ENCODE measurements around the gene GPHN. TPM values are rescaled to one million over a fixed set of nuclear protein-coding genes. Genes with fewer than 3 reads are reported as not detected.
"Not testable (repeated sequence)": the region's sequence is repeated elsewhere in the genome, so short reads cannot be mapped to it uniquely, and the experiment has no call there.

Gene GPHN
- total and polyA plus RNA-seq, 2 of the 4 experiments (the other 2 are of a cell fraction) = 8.0 to 8.1 TPM

DNA sequence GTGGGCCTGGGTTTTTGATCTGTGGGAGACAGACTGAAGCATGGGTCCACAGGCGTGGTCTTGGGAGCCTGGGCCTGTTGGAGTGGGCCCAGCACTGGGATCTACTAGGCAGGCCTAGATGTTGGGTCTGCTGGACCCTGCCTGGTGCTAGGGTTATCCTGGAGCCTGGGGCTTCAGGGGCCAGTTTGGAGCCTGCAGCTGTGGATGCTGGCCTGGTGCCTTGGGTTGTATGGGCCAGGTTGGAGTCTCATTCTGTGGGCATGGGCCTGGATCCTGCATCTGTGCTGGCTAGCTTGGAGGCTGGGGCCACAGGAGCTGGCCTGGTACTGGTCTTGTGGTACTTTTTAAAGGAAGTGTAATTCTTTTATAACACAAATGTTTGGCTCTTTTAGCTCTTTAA lies 68.0 kb downstream of the GPHN start:
- Histone ChIP-seq H2AK5ac (ENCODE audit: low read depth, low read length) (no peak overlapping the region), H3K4me2 (ENCODE audit: low read depth, low read length) (no peak overlapping the region), H3K23ac (ENCODE audit: low read depth, low read length) (no peak overlapping the region), H3K27me3 (ENCODE audit: control insufficient read depth, insufficient read depth, low read length) (no peaks in the 10 kb centered on the region), H3K9ac (ENCODE audit: low read depth, low read length) (no peak overlapping the region), H2BK20ac (ENCODE audit: low read depth, low read length) (no peak overlapping the region), H3K9me3 (ENCODE audit: control insufficient read depth, insufficient read depth, low read length) (peaks cover 4% of the 10 kb centered on the region; the same call in 1 of the 2 replicates), H4K5ac (ENCODE audit: low read depth, low read length) (no peak overlapping the region), H2BK5ac (ENCODE audit: low read depth, low read length, poor library complexity, severe bottlenecking) (no peak overlapping the region), H3K4me3 (ENCODE audit: insufficient read depth, low read depth, low read length) (no peak overlapping the region), H3K4ac (ENCODE audit: low read depth, low read length) (no peak overlapping the region), H3K18ac (ENCODE audit: low read depth, low read length) (no peak overlapping the region), H3K27ac (ENCODE audit: insufficient read depth, low read length) (no peak overlapping the region), H3K4me1 (ENCODE audit: control insufficient read depth, insufficient read depth, low read length) (no peaks in the 10 kb centered on the region), H3K36me3 (ENCODE audit: control insufficient read depth, insufficient read depth, low read length) (no peaks in the 10 kb centered on the region), H2AFZ (replicated peaks; ENCODE audit: low read length, poor library complexity) (no peak overlapping the region), H4K20me1 (ENCODE audit: insufficient read depth, low read length) (no peaks in the 10 kb centered on the region), H4K8ac (ENCODE audit: low read depth in 2 of 2, low read length in 2 of 2) (no peak overlapping the region), H2BK15ac (ENCODE audit: low read depth, low read length) (no peak overlapping the region), H3K56ac (ENCODE audit: extremely low read depth, insufficient read depth, low read length) (no peak overlapping the region), H2BK120ac (ENCODE audit: low read depth, low read length) (no peak overlapping the region), H3K79me1 (ENCODE audit: low read depth in 1 of 2, low read length in 2 of 2) (no peaks in the 10 kb centered on the region; a peak in 1 of 4 replicates), H2AK9ac (replicated peaks; ENCODE audit: low read depth, low read length, poor library complexity) (no peak overlapping the region), H3K9me1 (ENCODE audit: insufficient read depth, low read length) (no peaks in the 10 kb centered on the region), H3K14ac (replicated peaks; ENCODE audit: low read depth, low read length) (no peak overlapping the region), H4K91ac (ENCODE audit: insufficient read depth, low read depth, low read length) (no peak overlapping the region)
- no TSS peak for BruUV-seq (replicated peaks)
- ChIA-PET POLR2A (ENCODE audit: unreplicated experiment) (no interaction called here), CTCF (no interaction called here)
- in situ Hi-C loops (cut with MboI; ENCODE audit: low sequenced_read_pairs) (no loop called here), dilution Hi-C loops (cut with HindIII; ENCODE audit: low sequenced_read_pairs, unreplicated experiment) (no loop called here), intact Hi-C loops (cut with micrococcal nuclease) (no loop called here)
- DNase-seq (no peak), ATAC-seq (ENCODE audit: low read depth) (no peak)
- no peak for TF ChIP-seq CEBPB (IDR thresholded peaks at IDR 0.05; ENCODE audit: low read depth, low read length)
- no peak for TF ChIP-seq RFX5 (IDR thresholded peaks at IDR 0.05; ENCODE audit: low read depth, low read length)
- no peak for TF ChIP-seq FOS (IDR thresholded peaks at IDR 0.05; ENCODE audit: low read depth, low read length)
- TF ChIP-seq NFE2L2 (IDR thresholded peaks at IDR 0.05; ENCODE audit: low read depth, low read length) = no peak
- TF ChIP-seq, protein P1, sequence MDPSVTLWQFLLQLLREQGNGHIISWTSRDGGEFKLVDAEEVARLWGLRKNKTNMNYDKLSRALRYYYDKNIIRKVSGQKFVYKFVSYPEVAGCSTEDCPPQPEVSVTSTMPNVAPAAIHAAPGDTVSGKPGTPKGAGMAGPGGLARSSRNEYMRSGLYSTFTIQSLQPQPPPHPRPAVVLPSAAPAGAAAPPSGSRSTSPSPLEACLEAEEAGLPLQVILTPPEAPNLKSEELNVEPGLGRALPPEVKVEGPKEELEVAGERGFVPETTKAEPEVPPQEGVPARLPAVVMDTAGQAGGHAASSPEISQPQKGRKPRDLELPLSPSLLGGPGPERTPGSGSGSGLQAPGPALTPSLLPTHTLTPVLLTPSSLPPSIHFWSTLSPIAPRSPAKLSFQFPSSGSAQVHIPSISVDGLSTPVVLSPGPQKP (IDR thresholded peaks at IDR 0.05; ENCODE audit: borderline replicate concordance, low read depth, low read length) = no peak
- WGBS, 2 experiments (ENCODE audit: extremely low coverage in 2 of 2, insufficient read length in 1 of 2) = 63% methylated on average over 1 of the region's 1 CpG; no CpG with 5 or more reads in 1 of the 2 experiments

DNA sequence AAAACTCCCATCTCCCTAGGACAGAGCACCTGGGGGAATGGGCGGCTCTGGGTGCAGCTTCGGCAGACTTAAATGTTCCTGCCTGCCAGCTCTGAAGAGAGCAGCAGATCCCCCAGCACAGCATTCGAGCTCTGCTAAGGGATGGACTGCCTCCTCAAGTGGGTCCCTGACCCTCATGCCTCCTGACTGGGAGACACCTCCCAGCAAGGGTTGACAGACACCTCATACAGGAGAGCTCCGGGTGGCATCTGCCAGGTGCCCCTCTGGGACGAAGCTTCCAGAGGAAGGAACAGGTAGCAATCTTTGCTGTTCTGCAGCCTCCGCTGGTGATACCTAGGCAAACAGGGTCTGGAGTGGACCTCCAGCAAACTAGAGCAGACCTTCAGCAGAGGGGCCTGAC lies 79.8 kb downstream of the GPHN start:
- POLR2A ChIA-PET (ENCODE audit: unreplicated experiment); H3K9me3 ChIP-seq (ENCODE audit: control insufficient read depth, insufficient read depth, low read length): not testable (repeated sequence)

More for the DNA sequence above, 79.8 kb downstream of the GPHN start:
- H4K5ac ChIP-seq (ENCODE audit: low read depth, low read length); H2BK5ac ChIP-seq (ENCODE audit: low read depth, low read length, poor library complexity, severe bottlenecking); BruUV-seq (replicated peaks); DNase-seq; H3K56ac ChIP-seq (ENCODE audit: extremely low read depth, insufficient read depth, low read length); H3K9ac ChIP-seq (ENCODE audit: low read depth, low read length); H3K36me3 ChIP-seq (ENCODE audit: control insufficient read depth, insufficient read depth, low read length); H4K20me1 ChIP-seq (ENCODE audit: insufficient read depth, low read length); in situ Hi-C loops (cut with MboI; ENCODE audit: low sequenced_read_pairs); H2AK9ac ChIP-seq (replicated peaks; ENCODE audit: low read depth, low read length, poor library complexity); H2AK5ac ChIP-seq (ENCODE audit: low read depth, low read length); H3K14ac ChIP-seq (replicated peaks; ENCODE audit: low read depth, low read length); H2BK20ac ChIP-seq (ENCODE audit: low read depth, low read length); H2AFZ ChIP-seq (replicated peaks; ENCODE audit: low read length, poor library complexity); H2BK15ac ChIP-seq (ENCODE audit: low read depth, low read length); dilution Hi-C loops (cut with HindIII; ENCODE audit: low sequenced_read_pairs, unreplicated experiment); ATAC-seq (ENCODE audit: low read depth); H4K8ac ChIP-seq (ENCODE audit: low read depth in 2 of 2, low read length in 2 of 2); H3K79me1 ChIP-seq (ENCODE audit: low read depth in 1 of 2, low read length in 2 of 2); H3K9me1 ChIP-seq (ENCODE audit: insufficient read depth, low read length); CTCF ChIA-PET; H3K23ac ChIP-seq (ENCODE audit: low read depth, low read length); H3K4me2 ChIP-seq (ENCODE audit: low read depth, low read length); H3K4me3 ChIP-seq (ENCODE audit: insufficient read depth, low read depth, low read length); H3K4ac ChIP-seq (ENCODE audit: low read depth, low read length); H3K27me3 ChIP-seq (ENCODE audit: control insufficient read depth, insufficient read depth, low read length); H2BK120ac ChIP-seq (ENCODE audit: low read depth, low read length); H3K4me1 ChIP-seq (ENCODE audit: control insufficient read depth, insufficient read depth, low read length); H4K91ac ChIP-seq (ENCODE audit: insufficient read depth, low read depth, low read length); H3K27ac ChIP-seq (ENCODE audit: insufficient read depth, low read length); H3K18ac ChIP-seq (ENCODE audit: low read depth, low read length); intact Hi-C loops (cut with micrococcal nuclease): not testable (repeated sequence)
- 90% methylated on average over 2 of the region's 6 CpGs; no CpG with 5 or more reads in 1 of the 2 experiments for WGBS, 2 experiments (ENCODE audit: extremely low coverage in 2 of 2, insufficient read length in 1 of 2)
